GM23338 (cell line): ENCODE results near the gene PPFIBP1. TPM values are rescaled to one million over a fixed set of nuclear protein-coding genes. Genes with fewer than 3 reads are reported as not detected.

ENCODE experiments used
- CREB1 ChIP-seq: fragments of 250-450 bp; sonication (Bioruptor Pico); IDR thresholded peaks from 2 replicates; pipeline ENCODE4 v1.5.0; 2020; ENCODE audit warnings: low read depth, mild to moderate bottlenecking, moderate library complexity
- POLR2AphosphoS5 ChIP-seq: IDR thresholded peaks from 2 replicates; pipeline ENCODE4 v1.6.1; 2016; ENCODE audit warnings: antibody characterized with exemption, low read depth
- polyA plus RNA-seq: library from polyadenylated mRNA; unstranded; fragments of >200 nt; fragmentation: Nextera tagmentation; extraction: Ambion mirVana; gene quantifications from 2 replicates; pipeline ENCODE4 v1.2.1, GENCODE V29; 2016
- total RNA-seq: library from RNA; depleted of rRNA; stranded (reverse); fragments of >200 nt; shearing (Covaris generic); gene quantifications from 2 replicates; pipeline ENCODE4 v1.2.3, GENCODE V29; 2014
- TF ChIP-seq, protein P1 (sequence below): fragments of 250-450 bp; sonication (Bioruptor Pico); IDR thresholded peaks from 2 replicates; pipeline ENCODE4 v1.5.0; 2020; ENCODE audit warnings: mild to moderate bottlenecking, moderate library complexity
- TF ChIP-seq, protein P2 (sequence below): IDR thresholded peaks from one replicate; pipeline ENCODE4 v1.6.1; 2018; ENCODE audit warnings: antibody characterized with exemption; ENCODE audit not compliant: unreplicated experiment
- TF ChIP-seq, protein P3 (sequence below), 2 experiments: fragments of 200-600 bp in 1 of 2; sonication (generic) in 1 of 2; conservative IDR thresholded peaks; 2 replicates each; pipeline versions ENCODE4 v1.5.1 to v1.6.1; 2016 to 2017; ENCODE audit warnings: antibody characterized with exemption in 2 of 2, low read depth in 2 of 2, mild to moderate bottlenecking in 2 of 2, moderate library complexity in 1 of 2

The PPFIBP1 gene
- total and polyA plus RNA-seq, 2 experiments from 2014 or later = 33.2 to 41.9 TPM

DNA sequence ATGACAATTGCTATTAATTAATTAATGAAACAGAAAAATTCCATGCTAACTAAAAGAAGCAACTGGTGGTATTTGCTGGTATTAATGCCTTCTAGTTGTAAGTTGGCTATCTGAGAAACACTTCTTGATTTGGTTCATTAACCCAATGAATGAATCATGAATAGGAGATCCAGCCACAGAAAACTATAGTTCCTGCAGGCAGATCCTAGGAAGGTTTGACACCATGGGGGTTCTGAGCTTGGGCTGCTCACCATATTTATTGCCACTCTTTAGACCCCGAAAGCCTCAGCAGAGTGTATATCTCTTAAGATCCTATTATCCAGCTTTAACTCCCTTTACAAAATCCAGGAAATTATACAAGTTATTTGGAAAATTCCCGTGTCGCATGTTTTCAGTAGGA lies 90.9 kb downstream of the PPFIBP1 start (continued):
- TF ChIP-seq, protein P1, sequence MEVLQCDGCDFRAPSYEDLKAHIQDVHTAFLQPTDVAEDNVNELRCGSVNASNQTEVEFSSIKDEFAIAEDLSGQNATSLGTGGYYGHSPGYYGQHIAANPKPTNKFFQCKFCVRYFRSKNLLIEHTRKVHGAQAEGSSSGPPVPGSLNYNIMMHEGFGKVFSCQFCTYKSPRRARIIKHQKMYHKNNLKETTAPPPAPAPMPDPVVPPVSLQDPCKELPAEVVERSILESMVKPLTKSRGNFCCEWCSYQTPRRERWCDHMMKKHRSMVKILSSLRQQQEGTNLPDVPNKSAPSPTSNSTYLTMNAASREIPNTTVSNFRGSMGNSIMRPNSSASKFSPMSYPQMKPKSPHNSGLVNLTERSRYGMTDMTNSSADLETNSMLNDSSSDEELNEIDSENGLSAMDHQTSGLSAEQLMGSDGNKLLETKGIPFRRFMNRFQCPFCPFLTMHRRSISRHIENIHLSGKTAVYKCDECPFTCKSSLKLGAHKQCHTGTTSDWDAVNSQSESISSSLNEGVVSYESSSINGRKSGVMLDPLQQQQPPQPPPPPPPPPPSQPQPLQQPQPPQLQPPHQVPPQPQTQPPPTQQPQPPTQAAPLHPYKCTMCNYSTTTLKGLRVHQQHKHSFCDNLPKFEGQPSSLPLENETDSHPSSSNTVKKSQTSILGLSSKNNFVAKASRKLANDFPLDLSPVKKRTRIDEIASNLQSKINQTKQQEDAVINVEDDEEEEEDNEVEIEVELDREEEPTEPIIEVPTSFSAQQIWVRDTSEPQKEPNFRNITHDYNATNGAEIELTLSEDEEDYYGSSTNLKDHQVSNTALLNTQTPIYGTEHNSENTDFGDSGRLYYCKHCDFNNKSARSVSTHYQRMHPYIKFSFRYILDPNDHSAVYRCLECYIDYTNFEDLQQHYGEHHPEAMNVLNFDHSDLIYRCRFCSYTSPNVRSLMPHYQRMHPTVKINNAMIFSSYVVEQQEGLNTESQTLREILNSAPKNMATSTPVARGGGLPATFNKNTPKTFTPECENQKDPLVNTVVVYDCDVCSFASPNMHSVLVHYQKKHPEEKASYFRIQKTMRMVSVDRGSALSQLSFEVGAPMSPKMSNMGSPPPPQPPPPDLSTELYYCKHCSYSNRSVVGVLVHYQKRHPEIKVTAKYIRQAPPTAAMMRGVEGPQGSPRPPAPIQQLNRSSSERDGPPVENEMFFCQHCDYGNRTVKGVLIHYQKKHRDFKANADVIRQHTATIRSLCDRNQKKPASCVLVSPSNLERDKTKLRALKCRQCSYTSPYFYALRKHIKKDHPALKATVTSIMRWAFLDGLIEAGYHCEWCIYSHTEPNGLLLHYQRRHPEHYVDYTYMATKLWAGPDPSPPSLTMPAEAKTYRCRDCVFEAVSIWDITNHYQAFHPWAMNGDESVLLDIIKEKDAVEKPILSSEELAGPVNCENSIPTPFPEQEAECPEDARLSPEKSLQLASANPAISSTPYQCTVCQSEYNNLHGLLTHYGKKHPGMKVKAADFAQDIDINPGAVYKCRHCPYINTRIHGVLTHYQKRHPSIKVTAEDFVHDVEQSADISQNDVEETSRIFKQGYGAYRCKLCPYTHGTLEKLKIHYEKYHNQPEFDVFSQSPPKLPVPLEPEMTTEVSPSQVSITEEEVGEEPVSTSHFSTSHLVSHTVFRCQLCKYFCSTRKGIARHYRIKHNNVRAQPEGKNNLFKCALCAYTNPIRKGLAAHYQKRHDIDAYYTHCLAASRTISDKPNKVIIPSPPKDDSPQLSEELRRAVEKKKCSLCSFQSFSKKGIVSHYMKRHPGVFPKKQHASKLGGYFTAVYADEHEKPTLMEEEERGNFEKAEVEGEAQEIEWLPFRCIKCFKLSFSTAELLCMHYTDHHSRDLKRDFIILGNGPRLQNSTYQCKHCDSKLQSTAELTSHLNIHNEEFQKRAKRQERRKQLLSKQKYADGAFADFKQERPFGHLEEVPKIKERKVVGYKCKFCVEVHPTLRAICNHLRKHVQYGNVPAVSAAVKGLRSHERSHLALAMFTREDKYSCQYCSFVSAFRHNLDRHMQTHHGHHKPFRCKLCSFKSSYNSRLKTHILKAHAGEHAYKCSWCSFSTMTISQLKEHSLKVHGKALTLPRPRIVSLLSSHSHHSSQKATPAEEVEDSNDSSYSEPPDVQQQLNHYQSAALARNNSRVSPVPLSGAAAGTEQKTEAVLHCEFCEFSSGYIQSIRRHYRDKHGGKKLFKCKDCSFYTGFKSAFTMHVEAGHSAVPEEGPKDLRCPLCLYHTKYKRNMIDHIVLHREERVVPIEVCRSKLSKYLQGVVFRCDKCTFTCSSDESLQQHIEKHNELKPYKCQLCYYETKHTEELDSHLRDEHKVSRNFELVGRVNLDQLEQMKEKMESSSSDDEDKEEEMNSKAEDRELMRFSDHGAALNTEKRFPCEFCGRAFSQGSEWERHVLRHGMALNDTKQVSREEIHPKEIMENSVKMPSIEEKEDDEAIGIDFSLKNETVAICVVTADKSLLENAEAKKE (CRISPR knock-in tag) = no peak
- no peak for TF ChIP-seq POLR2AphosphoS5
- TF ChIP-seq, protein P2, sequence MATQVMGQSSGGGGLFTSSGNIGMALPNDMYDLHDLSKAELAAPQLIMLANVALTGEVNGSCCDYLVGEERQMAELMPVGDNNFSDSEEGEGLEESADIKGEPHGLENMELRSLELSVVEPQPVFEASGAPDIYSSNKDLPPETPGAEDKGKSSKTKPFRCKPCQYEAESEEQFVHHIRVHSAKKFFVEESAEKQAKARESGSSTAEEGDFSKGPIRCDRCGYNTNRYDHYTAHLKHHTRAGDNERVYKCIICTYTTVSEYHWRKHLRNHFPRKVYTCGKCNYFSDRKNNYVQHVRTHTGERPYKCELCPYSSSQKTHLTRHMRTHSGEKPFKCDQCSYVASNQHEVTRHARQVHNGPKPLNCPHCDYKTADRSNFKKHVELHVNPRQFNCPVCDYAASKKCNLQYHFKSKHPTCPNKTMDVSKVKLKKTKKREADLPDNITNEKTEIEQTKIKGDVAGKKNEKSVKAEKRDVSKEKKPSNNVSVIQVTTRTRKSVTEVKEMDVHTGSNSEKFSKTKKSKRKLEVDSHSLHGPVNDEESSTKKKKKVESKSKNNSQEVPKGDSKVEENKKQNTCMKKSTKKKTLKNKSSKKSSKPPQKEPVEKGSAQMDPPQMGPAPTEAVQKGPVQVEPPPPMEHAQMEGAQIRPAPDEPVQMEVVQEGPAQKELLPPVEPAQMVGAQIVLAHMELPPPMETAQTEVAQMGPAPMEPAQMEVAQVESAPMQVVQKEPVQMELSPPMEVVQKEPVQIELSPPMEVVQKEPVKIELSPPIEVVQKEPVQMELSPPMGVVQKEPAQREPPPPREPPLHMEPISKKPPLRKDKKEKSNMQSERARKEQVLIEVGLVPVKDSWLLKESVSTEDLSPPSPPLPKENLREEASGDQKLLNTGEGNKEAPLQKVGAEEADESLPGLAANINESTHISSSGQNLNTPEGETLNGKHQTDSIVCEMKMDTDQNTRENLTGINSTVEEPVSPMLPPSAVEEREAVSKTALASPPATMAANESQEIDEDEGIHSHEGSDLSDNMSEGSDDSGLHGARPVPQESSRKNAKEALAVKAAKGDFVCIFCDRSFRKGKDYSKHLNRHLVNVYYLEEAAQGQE = no peak
- TF ChIP-seq, protein P3, sequence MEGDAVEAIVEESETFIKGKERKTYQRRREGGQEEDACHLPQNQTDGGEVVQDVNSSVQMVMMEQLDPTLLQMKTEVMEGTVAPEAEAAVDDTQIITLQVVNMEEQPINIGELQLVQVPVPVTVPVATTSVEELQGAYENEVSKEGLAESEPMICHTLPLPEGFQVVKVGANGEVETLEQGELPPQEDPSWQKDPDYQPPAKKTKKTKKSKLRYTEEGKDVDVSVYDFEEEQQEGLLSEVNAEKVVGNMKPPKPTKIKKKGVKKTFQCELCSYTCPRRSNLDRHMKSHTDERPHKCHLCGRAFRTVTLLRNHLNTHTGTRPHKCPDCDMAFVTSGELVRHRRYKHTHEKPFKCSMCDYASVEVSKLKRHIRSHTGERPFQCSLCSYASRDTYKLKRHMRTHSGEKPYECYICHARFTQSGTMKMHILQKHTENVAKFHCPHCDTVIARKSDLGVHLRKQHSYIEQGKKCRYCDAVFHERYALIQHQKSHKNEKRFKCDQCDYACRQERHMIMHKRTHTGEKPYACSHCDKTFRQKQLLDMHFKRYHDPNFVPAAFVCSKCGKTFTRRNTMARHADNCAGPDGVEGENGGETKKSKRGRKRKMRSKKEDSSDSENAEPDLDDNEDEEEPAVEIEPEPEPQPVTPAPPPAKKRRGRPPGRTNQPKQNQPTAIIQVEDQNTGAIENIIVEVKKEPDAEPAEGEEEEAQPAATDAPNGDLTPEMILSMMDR (conservative IDR thresholded peaks at IDR 0.05; ENCODE audit: low read depth in 2 of 2) = no peak
- no peak for TF ChIP-seq CREB1 (CRISPR knock-in tag)
